Heart right ventricle (tissue), 16 donors: ENCODE results near the gene SLC39A9. TPM values are rescaled to one million over a fixed set of nuclear protein-coding genes. Genes with fewer than 3 reads are reported as not detected.
"Not testable (repeated sequence)": the region's sequence is repeated elsewhere in the genome, so short reads cannot be mapped to it uniquely, and the experiment has no call there.

Source experiments
- ATAC-seq, 8 donors: fragments of 200-7000 bp; cut with Tn5 transposase; one replicate each; pipeline ENCODE4 v1.9.1; 2020; ENCODE audit warnings: mild to moderate bottlenecking in 8 of 8, moderate library complexity in 8 of 8, moderate number of reproducible peaks in 1 of 8
- DNase-seq, 2 donors: peaks; one replicate each; pipeline ENCODE4 v3.0.0-alpha.2; 2020
- H3K27ac ChIP-seq, 10 donors: fragments of 200-600 bp; sonication (generic) in 2 of 10; one replicate each; pipeline versions ENCODE4 v1.5.0 to v1.8.0; 2020 to 2022; ENCODE audit warnings: mild to moderate bottlenecking in 3 of 10
- H3K27me3 ChIP-seq, 7 donors: fragments of 200-600 bp; one replicate each; pipeline ENCODE4 v1.8.0; 2021 to 2022; ENCODE audit warnings: mild to moderate bottlenecking in 2 of 7
- H3K36me3 ChIP-seq, 9 donors: fragments of 200-600 bp; sonication (generic) in 1 of 9; one replicate each; pipeline versions ENCODE4 v1.5.0 to v1.8.0; 2020 to 2022; ENCODE audit warnings: mild to moderate bottlenecking in 2 of 9
- H3K4me1 ChIP-seq, 9 donors: fragments of 200-600 bp; sonication (generic) in 1 of 9; one replicate each; pipeline versions ENCODE4 v1.5.0 to v1.8.0; 2020 to 2022; ENCODE audit warnings: mild to moderate bottlenecking in 4 of 9
- H3K4me3 ChIP-seq, 10 donors: fragments of 200-600 bp; sonication (generic) in 2 of 10; one replicate each; pipeline versions ENCODE4 v1.5.0 to v1.8.0; 2020 to 2022; ENCODE audit warnings: mild to moderate bottlenecking in 7 of 10, moderate library complexity in 2 of 10
- H3K9me3 ChIP-seq, 11 donors: fragments of 200-600 bp in 10 of 11; sonication (generic) in 2 of 11; one replicate each; pipeline versions ENCODE4 v1.5.0 to v1.8.0; 2013 to 2022; ENCODE audit warnings: mild to moderate bottlenecking in 2 of 11, control low read depth in 1 of 11, moderate library complexity in 1 of 11
- CTCF ChIP-seq, 9 donors: fragments of 200-600 bp; sonication (generic) in 2 of 9; IDR thresholded peaks; one replicate each; pipeline versions ENCODE4 v1.5.0 to v1.8.0; 2021 to 2022; ENCODE audit warnings: antibody characterized with exemption in 9 of 9, mild to moderate bottlenecking in 5 of 9, moderate library complexity in 1 of 9
- WGBS, 2 donors: extraction: QIAGEN DNeasy Blood & Tissue Kit; methylation state at CpG; one replicate each; pipeline ENCODE4 v1.1.7; 2013; ENCODE audit warnings: inconsistent platforms in 1 of 2; 5-methylcytosine and 5-hydroxymethylcytosine counted together
- intact Hi-C, 10 donors: fragments of 100-400 bp; cut with DNase I; formaldehyde crosslinking; loops; one replicate each; pipeline versions ENCODE4 v1.11.1 to v1.14.2; 2022
- polyA plus RNA-seq, 2 donors: library from polyadenylated mRNA; stranded (reverse); fragments of 200-250 nt; gene quantifications; one replicate each; pipeline ENCODE4 v1.2.3, GENCODE V29; 2013
- total RNA-seq, 10 donors: library from RNA; stranded (reverse); fragmentation: NEBNext Ultra II Directional in 3 of 10; extraction: Animal tissue kit (Norgen Biotek cat#: 25700) in 3 of 10; gene quantifications; one replicate each; pipeline versions ENCODE4 v1.2.1 to v1.2.4, GENCODE V29; 2021 to 2023
- donor health status: Arrhythmogenic right ventricular cardiomyopathy.
- donor health status: ischemic (EF 13 %, LVEDD 7.1; RV severe dilation, severe dysfunction).
- donor health status: healthy with polysubstance abuse.
- donor health status: DM: no; HTN: yes; CAD: no.
- donor health status: DM: no; HTN: no; CAD: no.
- donor health status: ischemic (EF 25% LVEDD 6.9; RV normal size, moderate dysfunction).
- donor health status: ischemic (EF 25% LVEDD 5.7; RV mildly dilated, moderate dysfunction).
- donor health status: healthy.
- donor health status: DM: yes; HTN: yes; CAD: no.
- donor health status: Ischemic cardiomyopathy.
- donor health status: ischemic (EF 35%, LVEDD 5.7; RV mildly dilated, moderate dysfunction).
- donor health status: nonischemic (EF 11% LVEDD 7.7; RV severe dilation, severe dysfunction).
- donor health status: DM: yes; HTN: yes; CAD: no.
- donor health status: PGD.
- donor health status: ischemic (EF 29% LVEDD 5.4; RV normal size, mild dysfunction).
- donor health status: nonischemic (EF 23%, LVEDD 6.1; RV moderate dilation, normal function).

Gene SLC39A9
- total and polyA plus RNA-seq, 12 donors: 11.1 to 28.3 (median 21.4) TPM

- DNase-seq (no peak), ATAC-seq (no peak)
- intact Hi-C loops: loop anchor here in 1 of 10 donors (10.0 kb wide), 1 partner anchor 1143 kb away; no protein-coding TSS in a partner anchor
- WGBS, 2 donors: 88 to 92% methylated on average over 3 of the region's 3 CpGs
- Histone ChIP-seq H3K4me3 (no peak overlapping the region), H3K27me3 (no peaks in the 10 kb centered on the region), H3K27ac (no peak overlapping the region), H3K9me3 (no peaks in the 10 kb centered on the region), H3K4me1 (peaks cover 0 to 21% (median 11%) of the 10 kb centered on the region in 9 donors), H3K36me3 (peaks cover 0 to 99% (median 31%) of the 10 kb centered on the region in 9 donors)
- no peak for TF ChIP-seq CTCF (IDR thresholded peaks at IDR 0.05)
Observed at GRCh38 chr14:69387311-69387710, 11.2 kb upstream of the SLC39A9 start.

- Histone ChIP-seq H3K4me1 (peaks cover 0 to 42% (median 23%) of the 10 kb centered on the region in 9 donors), H3K36me3 (peaks cover 0 to 100% (median 52%) of the 10 kb centered on the region in 9 donors)
- H3K4me3 ChIP-seq, H3K27me3 ChIP-seq, DNase-seq, H3K9me3 ChIP-seq, ATAC-seq, H3K27ac ChIP-seq, intact Hi-C loops: not testable (repeated sequence)
- 67 to 79% methylated on average over 8 of the region's 8 CpGs for WGBS, 2 donors
Observed at GRCh38 chr14:69391400-69391799, 7.1 kb upstream of the SLC39A9 start.

GRCh38 chr14:69392481-69392880, 6.0 kb upstream of the SLC39A9 start:
- no peak overlapping the region for H3K4me3 ChIP-seq
- H3K4me1 ChIP-seq: peaks cover 4 to 53% (median 33%) of the 10 kb centered on the region in 9 donors
- H3K9me3 ChIP-seq: no peaks in the 10 kb centered on the region
- 98 to 100% methylated on average over 3 of the region's 3 CpGs for WGBS, 2 donors
- intact Hi-C loops: no loop called here
- H3K27ac ChIP-seq: no peak overlapping the region
- DNase-seq (no peak), ATAC-seq (no peak)
- H3K27me3 ChIP-seq: no peaks in the 10 kb centered on the region
- H3K36me3 ChIP-seq: peaks cover 0 to 91% (median 49%) of the 10 kb centered on the region in 9 donors
- no peak for TF ChIP-seq CTCF (IDR thresholded peaks at IDR 0.05)

- Histone ChIP-seq H3K4me3 (no peak overlapping the region), H3K9me3 (no peaks in the 10 kb centered on the region), H3K27me3 (no peaks in the 10 kb centered on the region), H3K27ac (no peak overlapping the region), H3K36me3 (peaks cover 0 to 56% (median 40%) of the 10 kb centered on the region in 9 donors), H3K4me1 (peaks cover 17 to 68% (median 50%) of the 10 kb centered on the region in 9 donors)
- intact Hi-C loops: no loop called here
- ATAC-seq (no peak), DNase-seq (no peak)
- no peak for TF ChIP-seq CTCF (IDR thresholded peaks at IDR 0.05)
- WGBS, 2 donors: 89 to 92% methylated on average over 4 of the region's 4 CpGs
Observed at GRCh38 chr14:69395929-69396328, 2.6 kb upstream of the SLC39A9 start.

- no peaks in the 10 kb centered on the region for H3K27me3 ChIP-seq
- TF ChIP-seq CTCF (IDR thresholded peaks at IDR 0.05): no peak
- no peaks in the 10 kb centered on the region for H3K9me3 ChIP-seq
- ATAC-seq (peak in 2 of 8 donors; percentile 19 to 21), DNase-seq (no peak)
- WGBS, 2 donors: 0 to 1% methylated on average over 18 of the region's 18 CpGs
- H3K4me3 ChIP-seq: peak overlapping the region; percentile 67 to 92 (median 78)
- intact Hi-C loops: no loop called here
- H3K4me1 ChIP-seq: peaks cover 17 to 65% (median 49%) of the 10 kb centered on the region in 9 donors
- H3K36me3 ChIP-seq: peaks cover 0 to 27% (median 22%) of the 10 kb centered on the region in 9 donors
- peak overlapping the region in 9 of 10 donors; percentile 76 to 94 (median 87) for H3K27ac ChIP-seq
Observed at GRCh38 chr14:69398818-69399210, 322 bp downstream of the SLC39A9 start.
